K562 (cell line): ENCODE results near the gene ADGRE3. TPM values are rescaled to one million over a fixed set of nuclear protein-coding genes. Genes with fewer than 3 reads are reported as not detected.

Experiments
- CHAMP1 ChIP-seq: fragments of 450-650 bp; IDR thresholded peaks from 2 replicates; pipeline ENCODE4 v1.6.1; 2016; ENCODE audit warnings: mild to moderate bottlenecking
- CHD2 ChIP-seq: IDR thresholded peaks from 2 replicates; pipeline ENCODE4 v1.6.1; 2011; ENCODE audit warnings: low read depth, low read length
- CREM ChIP-seq: IDR thresholded peaks from 2 replicates; pipeline ENCODE4 v1.6.1; 2014; ENCODE audit warnings: antibody characterized with exemption, low read depth
- ERF ChIP-seq: fragments of 450-650 bp; formaldehyde crosslinking; IDR thresholded peaks from 2 replicates; pipeline ENCODE4 v1.4.0; 2020; ENCODE audit warnings: mild to moderate bottlenecking, mixed read lengths
- GABPB1 ChIP-seq: sonication (generic); formaldehyde crosslinking; IDR thresholded peaks from 2 replicates; pipeline ENCODE4 v1.8.0; 2022; ENCODE audit warnings: mild to moderate bottlenecking, missing genetic modification reagents
- HSF4 ChIP-seq: fragments of 250-450 bp; sonication (Bioruptor Pico); IDR thresholded peaks from 2 replicates; pipeline ENCODE4 v2.1.2; 2022; ENCODE audit warnings: mild to moderate bottlenecking, moderate library complexity, borderline replicate concordance
- NEUROD1 ChIP-seq: fragments of 150-350 bp; IDR thresholded peaks from 2 replicates; pipeline ENCODE4 v1.6.1; 2014; ENCODE audit warnings: borderline replicate concordance, low read length, low read depth; ENCODE audit not compliant: partially characterized antibody
- NFE2 ChIP-seq: IDR thresholded peaks from 2 replicates; pipeline ENCODE4 v1.6.1; 2014; ENCODE audit warnings: antibody characterized with exemption, low read depth
- NKRF ChIP-seq: fragments of 450-650 bp; IDR thresholded peaks from 2 replicates; pipeline ENCODE4 v1.6.1; 2016; ENCODE audit warnings: borderline replicate concordance
- NR4A1 ChIP-seq, 2 experiments: fragments of 250-450 bp in 1 of 2; fragments of 450-650 bp in 1 of 2; sonication (Bioruptor Pico) in 1 of 2; IDR thresholded peaks; 2 replicates each; pipeline versions ENCODE4 v1.4.0 to v1.6.1; 2016 to 2020; ENCODE audit warnings: mild to moderate bottlenecking in 2 of 2, missing compliant biosample characterization in 1 of 2, missing genetic modification characterization in 1 of 2, moderate library complexity in 1 of 2
- PRDM10 ChIP-seq: fragments of 450-650 bp; IDR thresholded peaks from 2 replicates; pipeline ENCODE4 v1.6.1; 2018; ENCODE audit not compliant: partially characterized antibody
- SIN3B ChIP-seq: fragments of 450-650 bp; IDR thresholded peaks from 2 replicates; pipeline ENCODE4 v1.6.1; 2017; ENCODE audit warnings: low read depth, mild to moderate bottlenecking, moderate library complexity
- SP1 ChIP-seq: sonication (generic); formaldehyde crosslinking; IDR thresholded peaks from 2 replicates; pipeline ENCODE4 v1.8.1; 2022; ENCODE audit warnings: mild to moderate bottlenecking, missing genetic modification reagents
- SREBF1 ChIP-seq: fragments of 150-350 bp; IDR thresholded peaks from 2 replicates; pipeline ENCODE4 v1.6.1; 2014; ENCODE audit warnings: antibody characterized with exemption, low read depth, low read length, borderline replicate concordance
- ZNF146 ChIP-seq: IDR thresholded peaks from one replicate; pipeline ENCODE4 v1.6.1; 2018; ENCODE audit warnings: missing compliant biosample characterization; ENCODE audit not compliant: unreplicated experiment
- ZNF639 ChIP-seq, 2 experiments: fragments of 200-800 bp in 1 of 2; sonication (Bioruptor generic) in 1 of 2; sonication (generic) in 1 of 2; formaldehyde crosslinking in 1 of 2; IDR thresholded peaks in 1 of 2; conservative IDR thresholded peaks in 1 of 2; 2 replicates each; pipeline versions ENCODE4 v1.5.0 to v1.6.1; 2016 to 2020; ENCODE audit warnings: missing compliant biosample characterization in 1 of 2, missing genetic modification characterization in 1 of 2, missing genetic modification reagents in 1 of 2
- polyA plus RNA-seq, 8 experiments: library from polyadenylated mRNA; depleted of rRNA in 4 of 8; stranded (reverse) in 5 of 8; unstranded in 3 of 8; fragments of >200 nt; fragmentation: Nextera tagmentation in 2 of 8; fragmentation: Illumina TruSeq in 1 of 8; extraction: Ambion mirVana in 2 of 8; extraction: Trizol in 1 of 8; gene quantifications; 2 replicates each; pipeline versions ENCODE4 v1.2.1 to v1.2.3, GENCODE V29; 2011 to 2014; ENCODE audit warnings: inconsistent platforms in 1 of 8, missing spikeins in 1 of 8
- total RNA-seq, 7 experiments: library from RNA; depleted of rRNA in 6 of 7; stranded (reverse); fragments of >200 nt in 6 of 7; fragmentation: Illumina TruSeq in 2 of 7; extraction: Trizol in 2 of 7; gene quantifications; 2 replicates each; pipeline versions ENCODE4 v1.2.1 to v1.2.3, GENCODE V29; 2011 to 2021; ENCODE audit warnings: low replicate concordance in 1 of 7

Gene ADGRE3
- total and polyA plus RNA-seq, 9 of the 15 experiments (the other 6 are each of a cell fraction or from before 2014, with no cell fraction given) = not detected

- peak; percentile 73 for TF ChIP-seq PRDM10
- 0 out of 2 replicates have a peak, but pooled peaks have one; percentile 57 for TF ChIP-seq SREBF1
- TF ChIP-seq ERF (CRISPR knock-in tag) = no peak
- peak; percentile 84 for TF ChIP-seq NKRF
- peak; percentile 98 for TF ChIP-seq GABPB1
- no peak for TF ChIP-seq ZNF146
- no peak; the same call in 1 of the 2 replicates for TF ChIP-seq NR4A1 (CRISPR knock-in tag; IDR thresholded peaks at IDR 0.05)
- TF ChIP-seq NR4A1 (tag; IDR thresholded peaks at IDR 0.05) = no peak
- TF ChIP-seq CREM = peak; percentile 87
- TF ChIP-seq SP1 (CRISPR knock-in tag) = peak; percentile 92
- TF ChIP-seq NEUROD1 = peak; percentile 36
- no peak for TF ChIP-seq HSF4
- peak; percentile 19; the same call in 1 of the 2 replicates for TF ChIP-seq NFE2
- TF ChIP-seq ZNF639 (CRISPR knock-in tag; conservative IDR thresholded peaks at IDR 0.05 in 1 of 2, IDR thresholded peaks at IDR 0.05 in 1 of 2) = peak in 1 of 2 experiments; percentile 84; a peak in 2 of 4 replicates
- peak; percentile 73; the same call in 1 of the 2 replicates for TF ChIP-seq CHAMP1
- peak; percentile 94 for TF ChIP-seq SIN3B
- peak; percentile 30; the same call in 1 of the 2 replicates for TF ChIP-seq CHD2
Measured at GRCh38 chr19:14571695-14572490, 102.8 kb downstream of the ADGRE3 start, which contains the start of gene NDUFB7 (continued).
